Measurements from ENCODE around the gene FAM228B.
A peak's percentile ranks its signal among the peaks of the same experiment; 100 is the strongest.
"Not testable (repeated sequence)": the region's sequence is repeated elsewhere in the genome, so short reads cannot be mapped to it uniquely, and the experiment has no call there.

FAM228B gene

GRCh38 chr2:24100732-24101131, 22.5 kb upstream of the FAM228B start:
- FAIRE-seq; DNase-seq (ENCODE audit: extremely low spot score, insufficient read length, low read depth): not testable (repeated sequence)

- FAIRE-seq (no peak), DNase-seq (ENCODE audit: extremely low spot score, insufficient read length, low read depth) (no peak)
These were observed 21.3 kb upstream of the FAM228B start for GRCh38 chr2:24101992-24102391.

GRCh38 chr2:24102677-24103076, 20.6 kb upstream of the FAM228B start:
- no peak for FAIRE-seq
- no peak for DNase-seq (ENCODE audit: extremely low spot score, insufficient read length, low read depth)

- DNase-seq (ENCODE audit: extremely low spot score, insufficient read length, low read depth) (no peak), FAIRE-seq (no peak)
These were observed 19.1 kb upstream of the FAM228B start for GRCh38 chr2:24104110-24104650.

GRCh38 chr2:24104906-24105305, 18.4 kb upstream of the FAM228B start:
- DNase-seq (ENCODE audit: extremely low spot score, insufficient read length, low read depth) (no peak), FAIRE-seq (no peak)

GRCh38 chr2:24105816-24106215, 17.5 kb upstream of the FAM228B start:
- FAIRE-seq (no peak), DNase-seq (ENCODE audit: extremely low spot score, insufficient read length, low read depth) (no peak)

- FAIRE-seq (no peak), DNase-seq (ENCODE audit: extremely low spot score, insufficient read length, low read depth) (no peak)
These were observed 16.5 kb upstream of the FAM228B start for GRCh38 chr2:24106786-24107185.

- DNase-seq (ENCODE audit: extremely low spot score, insufficient read length, low read depth), result no peak
- no peak for FAIRE-seq
These were observed 15.9 kb upstream of the FAM228B start for GRCh38 chr2:24107336-24107735.

- not testable (repeated sequence) for FAIRE-seq; DNase-seq (ENCODE audit: extremely low spot score, insufficient read length, low read depth)
These were observed 13.8 kb upstream of the FAM228B start for GRCh38 chr2:24109431-24109830.

- DNase-seq (ENCODE audit: extremely low spot score, insufficient read length, low read depth), result no peak
- FAIRE-seq, result no peak
These were observed 12.5 kb upstream of the FAM228B start for GRCh38 chr2:24110660-24111303.

- FAIRE-seq (no peak), DNase-seq (ENCODE audit: extremely low spot score, insufficient read length, low read depth) (no peak)
These were observed 11.8 kb upstream of the FAM228B start for GRCh38 chr2:24111407-24111901.

- FAIRE-seq (no peak), DNase-seq (ENCODE audit: extremely low spot score, insufficient read length, low read depth) (no peak)
These were observed 8.2 kb upstream of the FAM228B start for GRCh38 chr2:24115057-24115456.

- no peak for DNase-seq (ENCODE audit: extremely low spot score, insufficient read length, low read depth)
- FAIRE-seq, result no peak
These were observed 5.4 kb upstream of the FAM228B start for GRCh38 chr2:24117902-24118301.

GRCh38 chr2:24121066-24121465, 2.2 kb upstream of the FAM228B start:
- FAIRE-seq (no peak), DNase-seq (ENCODE audit: extremely low spot score, insufficient read length, low read depth) (no peak)

GRCh38 chr2:24121469-24121868, 1.8 kb upstream of the FAM228B start:
- DNase-seq (ENCODE audit: extremely low spot score, insufficient read length, low read depth), result no peak
- no peak for FAIRE-seq

GRCh38 chr2:24122366-24123194, 689 bp upstream of the FAM228B start:
- DNase-seq (ENCODE audit: extremely low spot score, insufficient read length, low read depth) (no peak), FAIRE-seq (peak; percentile 38)

- no peak for DNase-seq (ENCODE audit: extremely low spot score, insufficient read length, low read depth)
- FAIRE-seq, result peak; percentile 60
These were observed 782 bp downstream of the FAM228B start for GRCh38 chr2:24123922-24124580.

- no peak for FAIRE-seq
- no peak for DNase-seq (ENCODE audit: extremely low spot score, insufficient read length, low read depth)
These were observed 2.7 kb downstream of the FAM228B start for GRCh38 chr2:24125956-24126355.

- DNase-seq (ENCODE audit: extremely low spot score, insufficient read length, low read depth), result no peak
- FAIRE-seq, result no peak
These were observed 9.3 kb downstream of the FAM228B start for GRCh38 chr2:24132543-24132942.

GRCh38 chr2:24140305-24140704, 17.0 kb downstream of the FAM228B start:
- DNase-seq (ENCODE audit: extremely low spot score, insufficient read length, low read depth); FAIRE-seq: not testable (repeated sequence)

Data from GM18507 (cell line).